OCI-LY7 (cell line): ENCODE data around the gene KCNJ2.

Experiments
- EZH2phosphoT487 ChIP-seq: fragments of 200-600 bp; sonication (generic); IDR thresholded peaks from 2 replicates; pipeline ENCODE4 v1.6.1; 2018; ENCODE audit warnings: low read depth, borderline replicate concordance, mild to moderate bottlenecking, mixed run types, antibody characterized with exemption, low read length, moderate library complexity, mixed read lengths
- TF ChIP-seq, protein P1 (sequence below): fragments of 200-600 bp; sonication (generic); conservative IDR thresholded peaks from 2 replicates; pipeline ENCODE4 v1.5.1; 2014; ENCODE audit warnings: mild to moderate bottlenecking, antibody characterized with exemption, low read length, moderate library complexity, mixed read lengths

DNA sequence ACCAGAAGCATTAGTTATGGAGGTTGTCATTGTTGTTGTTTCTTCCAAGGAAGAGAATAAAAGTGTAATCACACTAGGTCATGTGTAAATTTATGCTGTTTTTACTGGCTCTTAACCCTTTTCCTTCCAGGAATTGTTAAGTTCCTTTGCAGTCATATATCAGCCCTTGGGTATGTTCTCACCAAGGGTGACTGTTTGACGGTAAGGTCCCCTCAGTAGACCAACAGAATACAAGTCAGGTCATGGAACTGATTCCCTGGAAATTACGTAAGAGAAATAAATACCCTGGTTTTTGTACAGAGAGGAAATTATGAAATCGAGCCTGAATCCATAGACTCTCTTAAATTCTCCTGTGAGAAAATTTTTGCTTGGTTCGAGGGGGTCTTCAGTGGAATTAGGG is 11.2 kb upstream of the KCNJ2 start:
- TF ChIP-seq, protein P1, sequence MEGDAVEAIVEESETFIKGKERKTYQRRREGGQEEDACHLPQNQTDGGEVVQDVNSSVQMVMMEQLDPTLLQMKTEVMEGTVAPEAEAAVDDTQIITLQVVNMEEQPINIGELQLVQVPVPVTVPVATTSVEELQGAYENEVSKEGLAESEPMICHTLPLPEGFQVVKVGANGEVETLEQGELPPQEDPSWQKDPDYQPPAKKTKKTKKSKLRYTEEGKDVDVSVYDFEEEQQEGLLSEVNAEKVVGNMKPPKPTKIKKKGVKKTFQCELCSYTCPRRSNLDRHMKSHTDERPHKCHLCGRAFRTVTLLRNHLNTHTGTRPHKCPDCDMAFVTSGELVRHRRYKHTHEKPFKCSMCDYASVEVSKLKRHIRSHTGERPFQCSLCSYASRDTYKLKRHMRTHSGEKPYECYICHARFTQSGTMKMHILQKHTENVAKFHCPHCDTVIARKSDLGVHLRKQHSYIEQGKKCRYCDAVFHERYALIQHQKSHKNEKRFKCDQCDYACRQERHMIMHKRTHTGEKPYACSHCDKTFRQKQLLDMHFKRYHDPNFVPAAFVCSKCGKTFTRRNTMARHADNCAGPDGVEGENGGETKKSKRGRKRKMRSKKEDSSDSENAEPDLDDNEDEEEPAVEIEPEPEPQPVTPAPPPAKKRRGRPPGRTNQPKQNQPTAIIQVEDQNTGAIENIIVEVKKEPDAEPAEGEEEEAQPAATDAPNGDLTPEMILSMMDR = no peak
- TF ChIP-seq EZH2phosphoT487 = no peak
